Neural progenitor cell (in vitro differentiated cells): Measurements from ENCODE around the gene GGA3.

Experiments used
- EZH2phosphoT487 ChIP-seq: fragments of 200-600 bp; sonication (generic); IDR thresholded peaks from 2 replicates; pipeline ENCODE4 v1.6.1; 2017; ENCODE audit warnings: antibody characterized with exemption
- TF ChIP-seq, protein P1 (sequence below): fragments of 200-600 bp; sonication (generic); IDR thresholded peaks from 2 replicates; pipeline ENCODE4 v1.5.1; 2017; ENCODE audit warnings: antibody characterized with exemption, mild to moderate bottlenecking

DNA sequence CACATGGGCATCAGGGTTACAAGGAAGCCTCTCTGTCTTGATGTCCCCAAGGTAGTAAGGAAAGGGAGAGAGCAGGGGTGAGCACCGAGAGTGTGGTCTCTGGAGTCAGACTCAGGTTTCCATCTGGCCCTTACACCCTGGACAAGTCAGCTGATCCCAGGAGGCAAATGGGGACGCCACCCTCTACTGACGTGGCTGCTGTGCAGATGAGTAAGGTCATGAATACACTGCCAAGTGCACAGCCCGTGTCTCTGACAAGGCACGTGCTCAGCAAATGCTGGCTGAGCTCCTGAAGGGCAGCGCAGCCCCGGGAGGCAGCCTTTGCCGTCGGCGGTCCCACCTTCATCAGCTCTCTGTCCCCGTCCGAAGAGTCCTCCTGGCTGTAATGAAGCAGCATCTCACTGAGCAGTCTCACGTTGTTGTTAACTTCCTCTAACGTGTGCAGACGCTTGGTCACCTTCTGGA lies 19.4 kb downstream of the GGA3 start:
- TF ChIP-seq, protein P1, sequence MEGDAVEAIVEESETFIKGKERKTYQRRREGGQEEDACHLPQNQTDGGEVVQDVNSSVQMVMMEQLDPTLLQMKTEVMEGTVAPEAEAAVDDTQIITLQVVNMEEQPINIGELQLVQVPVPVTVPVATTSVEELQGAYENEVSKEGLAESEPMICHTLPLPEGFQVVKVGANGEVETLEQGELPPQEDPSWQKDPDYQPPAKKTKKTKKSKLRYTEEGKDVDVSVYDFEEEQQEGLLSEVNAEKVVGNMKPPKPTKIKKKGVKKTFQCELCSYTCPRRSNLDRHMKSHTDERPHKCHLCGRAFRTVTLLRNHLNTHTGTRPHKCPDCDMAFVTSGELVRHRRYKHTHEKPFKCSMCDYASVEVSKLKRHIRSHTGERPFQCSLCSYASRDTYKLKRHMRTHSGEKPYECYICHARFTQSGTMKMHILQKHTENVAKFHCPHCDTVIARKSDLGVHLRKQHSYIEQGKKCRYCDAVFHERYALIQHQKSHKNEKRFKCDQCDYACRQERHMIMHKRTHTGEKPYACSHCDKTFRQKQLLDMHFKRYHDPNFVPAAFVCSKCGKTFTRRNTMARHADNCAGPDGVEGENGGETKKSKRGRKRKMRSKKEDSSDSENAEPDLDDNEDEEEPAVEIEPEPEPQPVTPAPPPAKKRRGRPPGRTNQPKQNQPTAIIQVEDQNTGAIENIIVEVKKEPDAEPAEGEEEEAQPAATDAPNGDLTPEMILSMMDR, result no peak
- no peak for TF ChIP-seq EZH2phosphoT487
